Transverse colon (tissue), 4 donors: ENCODE measurements around the gene PALB2. TPM values are rescaled to one million over a fixed set of nuclear protein-coding genes. Genes with fewer than 3 reads are reported as not detected.
A peak's percentile ranks its signal among the peaks of the same experiment; 100 is the strongest.

Experiments
- DNase-seq: peaks from one replicate; pipeline ENCODE4 v3.0.0-alpha.2; 2019
- H3K27ac ChIP-seq, 4 donors: fragments of 200-600 bp; sonication (generic); 2 replicates each; pipeline ENCODE4 v1.5.1; 2016 to 2018; ENCODE audit warnings: inconsistent platforms in 4 of 4
- H3K27me3 ChIP-seq: fragments of 200-600 bp; sonication (generic); 2 replicates; pipeline ENCODE4 v1.5.1; 2017; ENCODE audit warnings: inconsistent platforms
- H3K36me3 ChIP-seq, 4 donors: fragments of 200-600 bp; sonication (generic); 2 replicates each; pipeline ENCODE4 v1.5.1; 2017 to 2019; ENCODE audit warnings: inconsistent platforms in 4 of 4
- H3K4me1 ChIP-seq, 4 donors: fragments of 200-600 bp; sonication (generic); 2 replicates each; pipeline ENCODE4 v1.5.1; 2017 to 2020; ENCODE audit warnings: inconsistent platforms in 4 of 4
- H3K4me3 ChIP-seq, 4 donors: fragments of 200-600 bp; sonication (generic); 1 replicate in 1 of 4; 2 replicates in 3 of 4; pipeline versions ENCODE4 v1.5.1 to v1.6.1; 2017 to 2019; ENCODE audit warnings: inconsistent platforms in 4 of 4
- H3K9me3 ChIP-seq, 2 donors: fragments of 200-600 bp; sonication (generic); 2 replicates each; pipeline ENCODE4 v1.5.1; 2017 to 2019; ENCODE audit warnings: inconsistent platforms in 2 of 2
- EP300 ChIP-seq: sonication (generic); formaldehyde crosslinking; IDR thresholded peaks from one replicate; pipeline ENCODE4 v1.6.1; 2017; ENCODE audit warnings: antibody characterized with exemption, low read depth
- POLR2A ChIP-seq: fragments of 450-650 bp; IDR thresholded peaks from one replicate; pipeline ENCODE4 v1.6.1; 2016; ENCODE audit warnings: antibody characterized with exemption, mild to moderate bottlenecking, moderate library complexity
- POLR2AphosphoS5 ChIP-seq, 3 donors: sonication (generic); formaldehyde crosslinking; IDR thresholded peaks; one replicate each; pipeline ENCODE4 v1.6.1; 2016; ENCODE audit warnings: antibody characterized with exemption in 3 of 3
- WGBS, 2 donors: methylation state at CpG; one replicate each; pipeline ENCODE4 v1.1.5; 2018; ENCODE audit warnings: low coverage in 1 of 2; 5-methylcytosine and 5-hydroxymethylcytosine counted together
- in situ Hi-C, 4 donors: fragments of 200-750 bp; cut with MboI; loops; one replicate each; pipeline versions ENCODE4 v1.15.0 to v1.15.1; 2017; ENCODE audit warnings: low sequenced_read_pairs in 3 of 4, low pct_ligation_motif_present in 1 of 4, low pct_unique_long_range_greater_than_20kb in 1 of 4
- intact Hi-C: fragments of 100-400 bp; cut with DNase I; formaldehyde crosslinking; loops from one replicate; pipeline ENCODE4 v1.15.1; 2023; ENCODE audit warnings: low total_unique reads
- total RNA-seq, 4 donors: library from RNA; depleted of rRNA; stranded (reverse); fragments of >200 nt; gene quantifications; one replicate each; pipeline ENCODE4 v1.1.0, GENCODE V29; 2016
- TF ChIP-seq, protein P1 (sequence below), 5 experiments: fragments of 200-600 bp in 3 of 5; fragments of 450-650 bp in 2 of 5; sonication (generic) in 3 of 5; IDR thresholded peaks; 1 replicate in 2 of 5; 2 replicates in 3 of 5; pipeline ENCODE4 v1.5.1; 2016 to 2017; ENCODE audit warnings: antibody characterized with exemption in 5 of 5, inconsistent platforms in 3 of 5, mild to moderate bottlenecking in 2 of 5, moderate library complexity in 1 of 5

The PALB2 gene
- total RNA-seq, 4 donors from 2014 or later, result 1.4 to 10.6 (median 8.0) TPM

GRCh38 chr16:23663918-23664317 is 22.8 kb upstream of the PALB2 start:
- H3K9me3 ChIP-seq, result no peaks in the 10 kb centered on the region
- no peaks in the 10 kb centered on the region for H3K27me3 ChIP-seq
- H3K36me3 ChIP-seq, result peaks cover 0 to 92% (median 34%) of the 10 kb centered on the region in 4 donors
- intact Hi-C loops, result no loop called here
- H3K27ac ChIP-seq, result no peak overlapping the region
- in situ Hi-C loops, result no loop called here
- TF ChIP-seq EP300, result no peak
- TF ChIP-seq POLR2AphosphoS5 (IDR thresholded peaks at IDR 0.05), result no peak
- TF ChIP-seq POLR2A, result no peak
- TF ChIP-seq, protein P1, sequence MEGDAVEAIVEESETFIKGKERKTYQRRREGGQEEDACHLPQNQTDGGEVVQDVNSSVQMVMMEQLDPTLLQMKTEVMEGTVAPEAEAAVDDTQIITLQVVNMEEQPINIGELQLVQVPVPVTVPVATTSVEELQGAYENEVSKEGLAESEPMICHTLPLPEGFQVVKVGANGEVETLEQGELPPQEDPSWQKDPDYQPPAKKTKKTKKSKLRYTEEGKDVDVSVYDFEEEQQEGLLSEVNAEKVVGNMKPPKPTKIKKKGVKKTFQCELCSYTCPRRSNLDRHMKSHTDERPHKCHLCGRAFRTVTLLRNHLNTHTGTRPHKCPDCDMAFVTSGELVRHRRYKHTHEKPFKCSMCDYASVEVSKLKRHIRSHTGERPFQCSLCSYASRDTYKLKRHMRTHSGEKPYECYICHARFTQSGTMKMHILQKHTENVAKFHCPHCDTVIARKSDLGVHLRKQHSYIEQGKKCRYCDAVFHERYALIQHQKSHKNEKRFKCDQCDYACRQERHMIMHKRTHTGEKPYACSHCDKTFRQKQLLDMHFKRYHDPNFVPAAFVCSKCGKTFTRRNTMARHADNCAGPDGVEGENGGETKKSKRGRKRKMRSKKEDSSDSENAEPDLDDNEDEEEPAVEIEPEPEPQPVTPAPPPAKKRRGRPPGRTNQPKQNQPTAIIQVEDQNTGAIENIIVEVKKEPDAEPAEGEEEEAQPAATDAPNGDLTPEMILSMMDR (IDR thresholded peaks at IDR 0.05), result no peak
- no peaks in the 10 kb centered on the region for H3K4me1 ChIP-seq
- WGBS, 2 donors, result 87 to 90% methylated on average over 2 of the region's 2 CpGs
- DNase-seq, result no peak
- no peak overlapping the region for H3K4me3 ChIP-seq

GRCh38 chr16:23651943-23652468 is 10.9 kb upstream of the PALB2 start:
- WGBS, 2 donors, result 65 to 80% methylated on average over 4 of the region's 4 CpGs
- no peak overlapping the region for H3K4me3 ChIP-seq
- intact Hi-C loops (no loop called here), in situ Hi-C loops (no loop called here)
- H3K36me3 ChIP-seq, result peaks cover 0 to 14% (median 6%) of the 10 kb centered on the region in 4 donors
- H3K27ac ChIP-seq, result no peak overlapping the region
- no peaks in the 10 kb centered on the region for H3K4me1 ChIP-seq
- H3K9me3 ChIP-seq, result no peaks in the 10 kb centered on the region
- TF ChIP-seq EP300 (no peak), POLR2A (no peak), POLR2AphosphoS5 (IDR thresholded peaks at IDR 0.05) (no peak)
- TF ChIP-seq, protein P1 (IDR thresholded peaks at IDR 0.05), result no peak
- DNase-seq, result no peak
- no peaks in the 10 kb centered on the region for H3K27me3 ChIP-seq

DNA sequence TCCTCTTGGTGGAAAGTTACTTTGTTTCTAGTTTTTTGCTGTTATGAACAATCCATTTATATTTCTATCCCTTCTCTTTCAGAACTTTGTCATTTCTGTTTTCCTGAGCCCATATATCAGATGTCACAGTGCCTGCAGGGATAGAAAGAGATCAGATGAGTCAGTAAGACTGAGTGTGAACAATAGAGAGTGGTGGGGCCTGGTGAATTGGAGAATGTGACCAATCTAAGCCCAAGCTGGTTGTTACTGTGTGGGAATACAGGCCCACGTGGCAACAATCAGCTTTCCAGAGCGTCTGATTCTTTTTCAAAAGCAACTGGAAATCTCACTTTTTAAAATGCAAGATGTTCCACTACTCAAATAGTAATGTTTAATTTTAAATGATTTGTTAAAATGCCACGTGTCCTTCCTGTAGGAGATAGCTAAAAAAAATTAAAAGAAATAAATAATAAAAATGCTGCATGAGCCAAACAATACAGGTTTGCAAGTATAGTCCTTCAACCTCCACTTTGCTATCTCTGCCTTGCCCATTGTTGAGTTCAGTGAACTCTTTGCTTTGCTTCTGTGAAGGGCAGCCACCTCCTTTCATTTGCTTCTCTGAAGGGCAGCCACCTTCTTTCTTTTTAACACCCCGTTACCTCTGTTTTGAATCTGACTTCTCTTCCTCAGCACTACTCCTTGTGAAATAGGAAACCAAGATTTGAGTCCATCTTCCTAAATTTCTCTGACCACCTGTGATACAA is 9.7 kb upstream of the PALB2 start:
- no peak for TF ChIP-seq POLR2A
- TF ChIP-seq POLR2AphosphoS5 (IDR thresholded peaks at IDR 0.05), result no peak
- TF ChIP-seq, protein P1 (IDR thresholded peaks at IDR 0.05), result no peak
- WGBS, 2 donors, result 81 to 87% methylated on average over 4 of the region's 4 CpGs
- DNase-seq, result no peak
- Histone ChIP-seq H3K27me3 (no peaks in the 10 kb centered on the region), H3K4me3 (no peak overlapping the region), H3K27ac (no peak overlapping the region), H3K4me1 (no peaks in the 10 kb centered on the region), H3K9me3 (no peaks in the 10 kb centered on the region), H3K36me3 (peaks cover 0 to 25% (median 8%) of the 10 kb centered on the region in 4 donors)
- intact Hi-C loops (no loop called here), in situ Hi-C loops (no loop called here)

DNA sequence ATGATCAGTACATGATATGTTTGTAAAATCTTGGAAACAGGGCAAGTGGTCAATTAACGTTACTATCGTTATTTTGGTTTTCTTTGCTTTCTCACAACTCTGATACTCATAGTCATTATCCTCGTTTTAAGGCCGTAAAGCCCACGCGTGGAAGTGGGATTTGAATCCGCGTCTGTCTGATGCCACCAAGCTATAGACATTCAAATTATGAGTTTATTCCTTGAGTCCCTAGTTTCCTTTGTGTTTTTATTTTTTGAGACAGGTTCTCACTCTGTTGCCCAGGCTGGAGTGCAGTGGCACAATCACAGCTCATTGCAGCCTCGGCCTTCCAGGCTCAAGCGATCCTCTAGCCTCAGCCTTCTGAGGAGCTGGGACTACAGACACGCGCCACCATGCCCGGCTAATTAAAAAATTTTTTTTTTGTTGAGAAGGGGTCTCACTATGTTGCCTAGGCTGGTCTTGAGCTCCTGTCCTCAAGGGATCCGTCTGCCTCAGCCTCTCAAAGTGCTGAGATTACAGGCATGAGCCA is 1.2 kb upstream of the PALB2 start:
- intact Hi-C loops, result no loop called here
- Histone ChIP-seq H3K4me1 (peaks cover 8 to 22% (median 20%) of the 10 kb centered on the region in 4 donors), H3K36me3 (peaks cover 0 to 24% (median 11%) of the 10 kb centered on the region in 4 donors), H3K9me3 (no peaks in the 10 kb centered on the region), H3K4me3 (peak overlapping the region; percentile 63 to 94 (median 88)), H3K27me3 (no peaks in the 10 kb centered on the region), H3K27ac (peak overlapping the region in 3 of 4 donors; percentile 78 to 86 (median 86))
- TF ChIP-seq POLR2AphosphoS5 (IDR thresholded peaks at IDR 0.05), result no peak
- 58 to 80% methylated on average over 10 to 14 of the region's 14 CpGs for WGBS, 2 donors
- in situ Hi-C loops, result no loop called here
- DNase-seq, result no peak
